Esophagus muscularis mucosa (tissue), 4 donors: ENCODE data around the gene CD52. TPM values are rescaled to one million over a fixed set of nuclear protein-coding genes. Genes with fewer than 3 reads are reported as not detected.

Experiments used
- DNase-seq: peaks from one replicate; pipeline ENCODE4 v3.0.0-alpha.2; 2017; ENCODE audit errors: extremely low spot score
- H3K27ac ChIP-seq, 4 donors: fragments of 200-600 bp; sonication (generic); replicated peaks in 1 of 4; 1 replicate in 3 of 4; 2 replicates in 1 of 4; pipeline ENCODE4 v1.5.1; 2016 to 2019; ENCODE audit warnings: mild to moderate bottlenecking in 1 of 4
- H3K27me3 ChIP-seq, 4 donors: fragments of 200-600 bp; sonication (generic); one replicate each; pipeline versions ENCODE4 v1.5.1 to v1.6.0; 2016 to 2019
- H3K36me3 ChIP-seq, 4 donors: fragments of 200-600 bp; sonication (generic); one replicate each; pipeline ENCODE4 v1.5.1; 2016 to 2019
- H3K4me1 ChIP-seq, 4 donors: fragments of 200-600 bp; sonication (generic); one replicate each; pipeline ENCODE4 v1.5.1; 2016 to 2019
- H3K4me3 ChIP-seq, 4 donors: fragments of 200-600 bp; sonication (generic); 1 replicate in 2 of 4; 2 replicates in 2 of 4; pipeline ENCODE4 v1.5.1; 2016 to 2019; ENCODE audit warnings: mild to moderate bottlenecking in 4 of 4, moderate library complexity in 1 of 4
- H3K9me3 ChIP-seq, 4 donors: fragments of 200-600 bp; sonication (generic); 1 replicate in 3 of 4; 2 replicates in 1 of 4; pipeline ENCODE4 v1.5.1; 2016 to 2019
- EP300 ChIP-seq: sonication (generic); formaldehyde crosslinking; IDR thresholded peaks from one replicate; pipeline ENCODE4 v1.6.1; 2017; ENCODE audit warnings: antibody characterized with exemption
- POLR2A ChIP-seq: fragments of 450-650 bp; IDR thresholded peaks from one replicate; pipeline ENCODE4 v1.6.1; 2017; ENCODE audit warnings: antibody characterized with exemption, moderate library complexity, mild to moderate bottlenecking, low read depth
- POLR2AphosphoS5 ChIP-seq, 2 donors: sonication (generic); formaldehyde crosslinking; IDR thresholded peaks; one replicate each; pipeline ENCODE4 v1.6.1; 2017; ENCODE audit warnings: antibody characterized with exemption in 2 of 2
- WGBS: methylation state at CpG from one replicate; pipeline ENCODE4 v1.1.5; 2018; 5-methylcytosine and 5-hydroxymethylcytosine counted together
- intact Hi-C: fragments of 100-400 bp; cut with DNase I; formaldehyde crosslinking; loops from one replicate; pipeline ENCODE4 v1.15.1; 2023
- total RNA-seq, 4 donors: library from RNA; depleted of rRNA; stranded (reverse); fragments of >200 nt; gene quantifications; one replicate each; pipeline versions ENCODE4 v1.1.0 to v1.2.1, GENCODE V29; 2016
- TF ChIP-seq, protein P1 (sequence below), 3 experiments: fragments of 200-600 bp in 2 of 3; fragments of 450-650 bp in 1 of 3; sonication (generic) in 2 of 3; IDR thresholded peaks; one replicate each; pipeline ENCODE4 v1.5.1; 2017 to 2019; ENCODE audit warnings: antibody characterized with exemption in 3 of 3, mild to moderate bottlenecking in 2 of 3, moderate library complexity in 1 of 3

The CD52 gene
- total RNA-seq, 4 donors from 2014 or later, result 3.8 to 14.0 (median 7.1) TPM; not detected in 1

DNA sequence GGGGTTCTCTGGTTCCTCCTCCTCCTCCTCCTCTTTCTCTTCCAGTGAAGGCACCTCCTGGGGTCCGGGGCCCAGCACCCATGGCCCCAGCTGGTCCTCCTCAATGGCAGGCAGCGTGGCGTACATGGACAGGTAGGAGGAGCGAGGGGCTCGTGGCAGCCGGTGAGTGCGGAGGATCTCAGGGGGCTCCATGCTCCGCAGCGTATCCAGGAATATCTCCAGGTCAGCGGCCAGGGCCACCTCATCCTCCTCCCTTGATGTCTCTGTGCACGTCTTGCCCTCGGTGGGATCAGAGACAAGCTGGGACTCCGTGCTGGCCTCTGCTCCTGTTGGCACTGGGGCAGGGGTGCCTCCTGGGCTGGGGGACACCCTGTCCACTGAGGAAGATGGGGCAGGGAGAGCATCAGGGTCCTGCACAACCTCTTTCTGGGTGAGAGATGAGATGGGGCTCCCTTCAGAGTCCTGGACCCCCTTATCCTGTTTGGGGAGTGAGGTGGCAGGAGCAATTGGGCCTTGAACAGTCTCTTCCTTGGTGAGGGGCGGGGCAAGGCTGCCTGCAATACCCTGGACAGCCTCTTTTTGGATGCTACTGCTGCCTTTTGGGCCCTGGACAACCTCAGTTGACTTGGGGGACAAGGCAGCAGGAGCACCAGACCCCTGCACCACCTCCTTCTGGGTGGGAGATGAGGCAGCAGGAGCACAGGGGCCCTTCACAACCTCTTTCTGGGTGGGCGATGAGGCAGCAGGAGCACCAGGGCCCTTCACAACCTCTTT lies 26.6 kb downstream of the CD52 start:
- Histone ChIP-seq H3K4me3 (no peak overlapping the region), H3K27ac (no peak overlapping the region), H3K9me3 (no peaks in the 10 kb centered on the region), H3K27me3 (peaks cover 0 to 36% (median 0%) of the 10 kb centered on the region in 4 donors), H3K36me3 (no peaks in the 10 kb centered on the region), H3K4me1 (no peaks in the 10 kb centered on the region)
- TF ChIP-seq, protein P1, sequence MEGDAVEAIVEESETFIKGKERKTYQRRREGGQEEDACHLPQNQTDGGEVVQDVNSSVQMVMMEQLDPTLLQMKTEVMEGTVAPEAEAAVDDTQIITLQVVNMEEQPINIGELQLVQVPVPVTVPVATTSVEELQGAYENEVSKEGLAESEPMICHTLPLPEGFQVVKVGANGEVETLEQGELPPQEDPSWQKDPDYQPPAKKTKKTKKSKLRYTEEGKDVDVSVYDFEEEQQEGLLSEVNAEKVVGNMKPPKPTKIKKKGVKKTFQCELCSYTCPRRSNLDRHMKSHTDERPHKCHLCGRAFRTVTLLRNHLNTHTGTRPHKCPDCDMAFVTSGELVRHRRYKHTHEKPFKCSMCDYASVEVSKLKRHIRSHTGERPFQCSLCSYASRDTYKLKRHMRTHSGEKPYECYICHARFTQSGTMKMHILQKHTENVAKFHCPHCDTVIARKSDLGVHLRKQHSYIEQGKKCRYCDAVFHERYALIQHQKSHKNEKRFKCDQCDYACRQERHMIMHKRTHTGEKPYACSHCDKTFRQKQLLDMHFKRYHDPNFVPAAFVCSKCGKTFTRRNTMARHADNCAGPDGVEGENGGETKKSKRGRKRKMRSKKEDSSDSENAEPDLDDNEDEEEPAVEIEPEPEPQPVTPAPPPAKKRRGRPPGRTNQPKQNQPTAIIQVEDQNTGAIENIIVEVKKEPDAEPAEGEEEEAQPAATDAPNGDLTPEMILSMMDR (IDR thresholded peaks at IDR 0.05), result no peak
- TF ChIP-seq EP300, result no peak
- no peak for TF ChIP-seq POLR2A
- TF ChIP-seq POLR2AphosphoS5 (IDR thresholded peaks at IDR 0.05), result no peak
- 99% methylated on average over 12 of the region's 15 CpGs for WGBS
- intact Hi-C loops, result no loop called here
- no peak for DNase-seq

DNA sequence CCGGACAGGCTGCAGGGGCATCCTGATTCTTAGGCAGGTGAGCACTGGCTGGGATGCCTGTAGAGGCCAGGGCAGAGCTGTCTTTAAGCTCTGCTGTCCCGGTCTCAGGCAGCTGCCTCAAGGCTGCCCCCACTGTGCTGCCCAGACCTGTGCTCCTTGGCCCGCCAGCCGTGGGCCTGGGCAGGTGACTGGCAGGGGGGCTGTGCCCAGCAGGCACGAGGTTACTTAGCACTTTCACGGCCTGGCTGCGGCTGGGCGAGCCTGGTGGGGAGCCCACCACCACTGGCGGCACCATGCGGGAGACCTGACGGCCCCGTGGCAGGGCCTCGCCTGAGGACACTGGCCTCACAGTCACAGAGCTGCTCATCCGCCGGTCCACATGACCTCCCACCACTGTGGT lies 28.0 kb downstream of the CD52 start:
- no peak overlapping the region for H3K27ac ChIP-seq
- intact Hi-C loops, result no loop called here
- H3K4me1 ChIP-seq, result no peaks in the 10 kb centered on the region
- H3K4me3 ChIP-seq, result no peak overlapping the region
- no CpG with 5 or more reads among the region's 15 CpGs for WGBS
- no peak for DNase-seq
- H3K27me3 ChIP-seq, result peaks cover 0 to 32% (median 0%) of the 10 kb centered on the region in 4 donors
- no peaks in the 10 kb centered on the region for H3K36me3 ChIP-seq
- TF ChIP-seq EP300 (no peak), POLR2AphosphoS5 (IDR thresholded peaks at IDR 0.05) (no peak), POLR2A (no peak)
- TF ChIP-seq, protein P1 (IDR thresholded peaks at IDR 0.05), result no peak
- no peaks in the 10 kb centered on the region for H3K9me3 ChIP-seq

DNA sequence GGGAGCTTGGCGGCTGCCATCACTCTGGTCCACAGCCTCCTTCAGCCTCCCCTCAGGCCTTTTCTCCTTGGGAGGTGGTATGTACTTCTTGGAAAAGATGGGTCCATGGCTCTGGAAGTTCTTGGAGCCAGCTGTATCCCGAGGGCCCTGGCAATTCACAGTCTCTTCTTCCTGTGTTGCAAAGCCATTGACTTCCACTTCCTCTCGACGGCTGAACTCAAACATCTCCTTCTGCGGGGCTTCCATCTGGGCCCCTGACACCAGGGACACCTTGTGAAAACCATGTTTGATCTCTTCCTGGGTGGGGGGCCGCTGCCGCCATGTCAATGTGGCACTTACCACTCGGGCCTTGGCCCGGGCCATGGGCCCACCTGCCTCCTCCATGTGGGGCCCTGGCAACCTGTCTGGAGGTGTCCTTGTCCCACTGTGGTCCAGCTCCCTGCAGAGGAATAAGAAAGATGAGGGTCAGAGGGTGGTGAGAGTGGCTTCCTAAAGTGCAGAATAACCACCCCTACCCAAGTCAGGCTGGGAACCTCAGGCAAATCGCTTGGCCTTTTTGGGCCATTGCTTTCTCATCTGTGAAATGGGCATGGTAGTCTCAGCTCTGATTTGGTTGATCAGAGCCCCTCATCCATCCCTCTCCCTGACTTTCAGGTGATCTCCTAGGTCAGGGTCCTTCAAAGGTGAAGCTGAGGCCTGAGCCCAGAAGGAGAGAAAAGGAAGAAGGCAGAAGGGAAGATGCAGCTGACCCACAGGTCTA lies 28.7 kb downstream of the CD52 start:
- peaks cover 0 to 32% (median 0%) of the 10 kb centered on the region in 4 donors for H3K27me3 ChIP-seq
- 55% methylated on average over 9 of the region's 10 CpGs for WGBS
- intact Hi-C loops, result no loop called here
- H3K27ac ChIP-seq, result no peak overlapping the region
- TF ChIP-seq EP300 (no peak), POLR2A (no peak)
- TF ChIP-seq, protein P1 (IDR thresholded peaks at IDR 0.05), result no peak
- no peaks in the 10 kb centered on the region for H3K4me1 ChIP-seq
- no peak for DNase-seq
- no peak overlapping the region for H3K4me3 ChIP-seq
- no peaks in the 10 kb centered on the region for H3K36me3 ChIP-seq
- no peaks in the 10 kb centered on the region for H3K9me3 ChIP-seq

DNA sequence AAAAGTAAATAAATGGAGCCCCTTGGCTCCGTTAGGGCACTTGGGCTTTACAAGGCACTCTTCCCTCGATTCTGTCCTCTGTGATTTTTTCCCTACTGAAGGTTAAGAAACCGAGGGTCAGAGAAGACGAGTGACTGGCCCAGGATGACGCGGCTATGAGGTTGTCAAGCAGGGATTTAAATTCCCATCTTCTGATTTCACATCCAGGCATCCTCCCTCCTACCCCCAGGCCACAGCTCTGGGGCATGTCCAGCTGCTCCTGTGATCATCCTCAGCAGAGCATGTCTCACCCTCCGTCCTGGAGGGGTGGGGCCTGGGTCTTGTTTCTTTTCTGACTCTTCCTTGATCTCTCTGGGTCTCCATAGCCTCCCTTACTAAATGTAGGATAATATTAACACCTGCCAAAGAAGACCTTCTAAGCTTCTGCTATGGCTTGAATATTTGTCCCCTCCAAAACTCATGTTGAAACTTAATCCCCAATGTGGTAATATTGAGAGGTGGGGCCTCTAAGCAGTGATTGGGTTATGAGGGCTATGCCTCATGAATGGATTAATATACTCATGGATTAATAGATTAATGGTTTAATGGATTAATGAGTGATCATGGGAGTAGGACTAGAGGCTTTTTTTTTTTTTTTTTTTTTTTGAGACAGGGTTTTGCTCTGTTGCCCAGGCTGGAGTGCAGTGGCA lies 31.6 kb downstream of the CD52 start:
- no peak for DNase-seq
- H3K27ac ChIP-seq, result no peak overlapping the region
- 84% methylated on average over 7 of the region's 7 CpGs for WGBS
- no peaks in the 10 kb centered on the region for H3K36me3 ChIP-seq
- H3K27me3 ChIP-seq, result peaks cover 0 to 27% (median 0%) of the 10 kb centered on the region in 4 donors
- H3K9me3 ChIP-seq, result no peaks in the 10 kb centered on the region
- no peaks in the 10 kb centered on the region for H3K4me1 ChIP-seq
- TF ChIP-seq POLR2A, result no peak
- no peak for TF ChIP-seq EP300
- no peak for TF ChIP-seq POLR2AphosphoS5 (IDR thresholded peaks at IDR 0.05)
- TF ChIP-seq, protein P1 (IDR thresholded peaks at IDR 0.05), result no peak
- intact Hi-C loops, result no loop called here
- H3K4me3 ChIP-seq, result no peak overlapping the region
